Astrocyte (in vitro differentiated cells and primary cell): ENCODE data around the gene MORN5. TPM values are rescaled to one million over a fixed set of nuclear protein-coding genes. Genes with fewer than 3 reads are reported as not detected.

Experiments used
- DNase-seq: peaks from one replicate; pipeline ENCODE4 v3.0.0-alpha.2; 2010; ENCODE audit warnings: low read depth
- FAIRE-seq: peaks from 2 replicates; lab custom pipeline; 2011; peaks lifted over from hg19 to GRCh38; lab: Jason Lieb, UNC
- H2AFZ ChIP-seq: 2 replicates; pipeline ENCODE4 v1.6.0; 2012; ENCODE audit warnings: low read depth, low read length, inconsistent platforms
- H3K27ac ChIP-seq: 2 replicates; pipeline ENCODE4 v1.5.1; 2011; ENCODE audit warnings: low read depth, low read length, inconsistent platforms
- H3K27me3 ChIP-seq: 2 replicates; pipeline ENCODE4 v1.6.0; 2011; ENCODE audit warnings: low read length, inconsistent platforms; ENCODE audit not compliant: insufficient read depth
- H3K36me3 ChIP-seq: 2 replicates; pipeline ENCODE4 v1.5.1; 2011; ENCODE audit warnings: low read length, inconsistent platforms; ENCODE audit not compliant: insufficient read depth
- H3K4me1 ChIP-seq: 2 replicates; pipeline ENCODE4 v1.5.1; 2011; ENCODE audit warnings: low read length, inconsistent platforms; ENCODE audit not compliant: insufficient read depth
- H3K4me2 ChIP-seq: 2 replicates; pipeline ENCODE4 v1.6.0; 2012; ENCODE audit warnings: low read length, inconsistent platforms
- H3K4me3 ChIP-seq: 2 replicates; pipeline ENCODE4 v1.5.1; 2011; ENCODE audit warnings: low read depth, mild to moderate bottlenecking, low read length, inconsistent platforms; ENCODE audit not compliant: insufficient read depth
- H3K79me2 ChIP-seq: 2 replicates; pipeline ENCODE4 v1.6.0; 2012; ENCODE audit warnings: mild to moderate bottlenecking, low read length, inconsistent platforms; ENCODE audit not compliant: insufficient read depth
- H3K9ac ChIP-seq: 2 replicates; pipeline ENCODE4 v1.6.0; 2012; ENCODE audit warnings: mild to moderate bottlenecking, low read length, inconsistent platforms
- H3K9me3 ChIP-seq: 2 replicates; pipeline ENCODE4 v1.5.1; 2012; ENCODE audit warnings: low read depth, mild to moderate bottlenecking, low read length, inconsistent platforms; ENCODE audit not compliant: insufficient read depth
- H4K20me1 ChIP-seq: 2 replicates; pipeline ENCODE4 v1.6.0; 2012; ENCODE audit warnings: low read length, inconsistent platforms; ENCODE audit not compliant: insufficient read depth
- H3K27ac Mint-ChIP-seq: one replicate; pipeline ENCODE4 v1.8.0; 2021; ENCODE audit warnings: mild to moderate bottlenecking, mixed read lengths; ENCODE audit not compliant: unreplicated experiment
- H3K27me3 Mint-ChIP-seq: one replicate; pipeline ENCODE4 v1.8.0; 2021; ENCODE audit warnings: low read depth, mixed read lengths; ENCODE audit not compliant: unreplicated experiment
- H3K36me3 Mint-ChIP-seq: one replicate; pipeline ENCODE4 v1.8.0; 2021; ENCODE audit warnings: low read depth, mixed read lengths; ENCODE audit not compliant: unreplicated experiment
- H3K4me1 Mint-ChIP-seq: one replicate; pipeline ENCODE4 v1.8.0; 2021; ENCODE audit warnings: low read depth, mixed read lengths; ENCODE audit not compliant: unreplicated experiment
- H3K4me3 Mint-ChIP-seq: one replicate; pipeline ENCODE4 v1.8.0; 2021; ENCODE audit warnings: mild to moderate bottlenecking, moderate library complexity, mixed read lengths; ENCODE audit not compliant: unreplicated experiment
- H3K9me3 Mint-ChIP-seq: one replicate; pipeline ENCODE4 v1.8.0; 2021; ENCODE audit warnings: mild to moderate bottlenecking, mixed read lengths; ENCODE audit not compliant: unreplicated experiment
- EZH2 ChIP-seq: IDR thresholded peaks from 2 replicates; pipeline ENCODE4 v1.6.1; 2012; ENCODE audit warnings: mild to moderate bottlenecking, low read length, inconsistent platforms; ENCODE audit not compliant: insufficient read depth
- total RNA-seq: library from RNA; stranded (reverse); gene quantifications from 2 replicates; pipeline ENCODE4 v1.2.1, GENCODE V29; 2021
- TF ChIP-seq, protein P1 (sequence below): IDR thresholded peaks from 2 replicates; pipeline ENCODE4 v1.5.1; 2011; ENCODE audit warnings: low read depth, mild to moderate bottlenecking, inconsistent platforms, low read length, moderate library complexity; ENCODE audit not compliant: insufficient read depth

Gene MORN5
- total RNA-seq, 1 donor from 2014 or later: not detected

DNA sequence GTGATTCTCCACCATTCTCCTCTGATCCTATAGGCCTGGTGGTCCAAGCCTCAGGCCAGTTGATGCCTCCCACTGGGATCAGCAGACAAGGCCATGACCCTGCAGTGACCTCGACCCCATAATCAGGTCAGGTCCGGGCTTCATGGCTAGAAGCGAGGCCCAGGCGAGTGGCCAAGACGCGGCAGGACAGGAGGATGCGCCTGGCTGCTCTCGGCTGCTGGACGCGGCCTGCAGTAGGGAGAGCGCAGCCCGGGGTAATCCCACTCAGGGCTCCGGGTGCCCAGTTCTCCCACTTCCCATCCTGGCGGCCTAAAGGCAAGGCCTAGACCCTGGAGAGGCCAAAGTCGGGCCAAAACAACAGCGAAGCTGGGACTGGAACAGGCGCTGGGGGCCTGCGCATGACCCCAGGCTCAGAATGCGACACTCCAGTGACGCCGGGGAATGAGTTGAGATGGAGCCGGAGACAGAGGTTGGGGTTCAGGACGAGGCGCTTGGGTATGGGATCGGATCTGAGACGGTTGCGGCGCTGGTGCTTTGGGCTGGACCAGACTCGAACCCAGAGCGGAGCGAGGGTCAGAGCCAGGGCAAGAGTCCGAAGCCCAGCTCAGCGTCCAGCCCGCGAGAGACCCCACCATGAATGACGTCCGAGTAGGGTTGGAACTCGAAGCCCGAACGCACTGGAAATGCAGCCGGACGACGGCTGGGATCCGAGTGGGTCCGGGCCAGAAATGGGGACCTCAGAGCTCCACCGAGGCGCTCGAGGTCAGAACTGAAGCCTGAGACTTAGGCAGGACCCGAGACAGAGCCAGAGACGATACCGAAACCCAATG lies 65.8 kb downstream of the MORN5 start:
- Histone ChIP-seq H4K20me1 (peaks cover 12% of the 10 kb centered on the region), H3K4me3 (peak overlapping the region; percentile 17), H3K9ac (no peak overlapping the region), H3K4me2 (peak overlapping the region; percentile 39), H3K27ac (no peak overlapping the region), H3K79me2 (no peaks in the 10 kb centered on the region), H3K36me3 (no peaks in the 10 kb centered on the region), H2AFZ (peak overlapping the region; percentile 18), H3K4me1 (peaks cover 8% of the 10 kb centered on the region), H3K27me3 (peaks cover 90% of the 10 kb centered on the region), H3K9me3 (peaks cover 3% of the 10 kb centered on the region)
- H3K27me3 Mint-ChIP-seq: peaks cover 65% of the 10 kb centered on the region
- DNase-seq (no peak), FAIRE-seq (no peak)
- H3K36me3 Mint-ChIP-seq: peaks cover 3% of the 10 kb centered on the region
- H3K4me1 Mint-ChIP-seq: peaks cover 2% of the 10 kb centered on the region
- peaks cover 17% of the 10 kb centered on the region for H3K9me3 Mint-ChIP-seq
- no peak for TF ChIP-seq EZH2
- TF ChIP-seq, protein P1, sequence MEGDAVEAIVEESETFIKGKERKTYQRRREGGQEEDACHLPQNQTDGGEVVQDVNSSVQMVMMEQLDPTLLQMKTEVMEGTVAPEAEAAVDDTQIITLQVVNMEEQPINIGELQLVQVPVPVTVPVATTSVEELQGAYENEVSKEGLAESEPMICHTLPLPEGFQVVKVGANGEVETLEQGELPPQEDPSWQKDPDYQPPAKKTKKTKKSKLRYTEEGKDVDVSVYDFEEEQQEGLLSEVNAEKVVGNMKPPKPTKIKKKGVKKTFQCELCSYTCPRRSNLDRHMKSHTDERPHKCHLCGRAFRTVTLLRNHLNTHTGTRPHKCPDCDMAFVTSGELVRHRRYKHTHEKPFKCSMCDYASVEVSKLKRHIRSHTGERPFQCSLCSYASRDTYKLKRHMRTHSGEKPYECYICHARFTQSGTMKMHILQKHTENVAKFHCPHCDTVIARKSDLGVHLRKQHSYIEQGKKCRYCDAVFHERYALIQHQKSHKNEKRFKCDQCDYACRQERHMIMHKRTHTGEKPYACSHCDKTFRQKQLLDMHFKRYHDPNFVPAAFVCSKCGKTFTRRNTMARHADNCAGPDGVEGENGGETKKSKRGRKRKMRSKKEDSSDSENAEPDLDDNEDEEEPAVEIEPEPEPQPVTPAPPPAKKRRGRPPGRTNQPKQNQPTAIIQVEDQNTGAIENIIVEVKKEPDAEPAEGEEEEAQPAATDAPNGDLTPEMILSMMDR: no peak
- no peak overlapping the region for H3K4me3 Mint-ChIP-seq
- peak overlapping the region; percentile 58 for H3K27ac Mint-ChIP-seq

DNA sequence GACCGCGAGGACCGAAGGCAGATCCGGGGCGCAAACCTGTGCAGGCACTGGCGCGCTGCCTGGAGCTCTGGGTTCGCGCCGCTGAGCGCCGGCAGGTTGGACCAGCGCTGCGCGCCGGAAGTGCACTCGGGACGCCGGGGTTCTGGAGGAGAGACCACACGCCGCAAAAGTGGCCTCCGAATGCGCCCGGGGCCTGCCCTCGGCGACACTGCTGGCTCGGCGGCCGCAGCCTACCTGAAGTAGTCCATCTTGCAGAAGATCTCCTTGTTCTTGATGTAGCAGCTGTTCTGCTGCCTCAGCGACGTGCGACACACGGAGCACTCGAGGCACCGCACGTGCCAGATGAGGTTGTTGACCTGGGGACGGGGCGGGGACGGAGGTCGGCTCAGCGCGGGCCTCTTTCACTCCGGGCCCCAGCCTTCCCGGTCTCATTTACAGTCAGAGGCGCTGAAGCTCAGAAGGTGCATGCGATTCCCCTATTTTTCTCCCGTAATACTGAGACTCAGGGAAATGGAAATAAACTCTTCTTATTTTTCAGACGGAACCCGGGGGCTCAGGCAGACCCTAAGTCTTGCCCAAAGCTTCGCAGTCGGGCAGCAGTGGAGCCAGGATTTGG lies 66.5 kb downstream of the MORN5 start:
- Histone ChIP-seq H3K4me3 (peak overlapping the region; percentile 17), H3K9ac (no peak overlapping the region), H3K36me3 (no peaks in the 10 kb centered on the region), H3K79me2 (no peaks in the 10 kb centered on the region), H3K27me3 (peaks cover 90% of the 10 kb centered on the region), H3K27ac (no peak overlapping the region), H3K4me2 (peak overlapping the region; percentile 39), H3K4me1 (peaks cover 8% of the 10 kb centered on the region), H4K20me1 (peaks cover 5% of the 10 kb centered on the region), H3K9me3 (peaks cover 3% of the 10 kb centered on the region), H2AFZ (peak overlapping the region; percentile 18)
- DNase-seq (no peak), FAIRE-seq (no peak)
- H3K4me1 Mint-ChIP-seq: peaks cover 2% of the 10 kb centered on the region
- TF ChIP-seq, protein P1: no peak
- TF ChIP-seq EZH2: peak; percentile 98
- H3K9me3 Mint-ChIP-seq: peaks cover 17% of the 10 kb centered on the region
- H3K4me3 Mint-ChIP-seq: no peak overlapping the region
- peak overlapping the region; percentile 58 for H3K27ac Mint-ChIP-seq
- H3K27me3 Mint-ChIP-seq: peaks cover 59% of the 10 kb centered on the region
- H3K36me3 Mint-ChIP-seq: peaks cover 3% of the 10 kb centered on the region
